Effector CD4-positive, alpha-beta T cell (primary cell): Measurements from ENCODE around the gene CALD1.

ENCODE experiments used
- DNase-seq: peaks from one replicate; pipeline ENCODE4 v3.0.0-alpha.2; 2020

Gene CALD1

DNA sequence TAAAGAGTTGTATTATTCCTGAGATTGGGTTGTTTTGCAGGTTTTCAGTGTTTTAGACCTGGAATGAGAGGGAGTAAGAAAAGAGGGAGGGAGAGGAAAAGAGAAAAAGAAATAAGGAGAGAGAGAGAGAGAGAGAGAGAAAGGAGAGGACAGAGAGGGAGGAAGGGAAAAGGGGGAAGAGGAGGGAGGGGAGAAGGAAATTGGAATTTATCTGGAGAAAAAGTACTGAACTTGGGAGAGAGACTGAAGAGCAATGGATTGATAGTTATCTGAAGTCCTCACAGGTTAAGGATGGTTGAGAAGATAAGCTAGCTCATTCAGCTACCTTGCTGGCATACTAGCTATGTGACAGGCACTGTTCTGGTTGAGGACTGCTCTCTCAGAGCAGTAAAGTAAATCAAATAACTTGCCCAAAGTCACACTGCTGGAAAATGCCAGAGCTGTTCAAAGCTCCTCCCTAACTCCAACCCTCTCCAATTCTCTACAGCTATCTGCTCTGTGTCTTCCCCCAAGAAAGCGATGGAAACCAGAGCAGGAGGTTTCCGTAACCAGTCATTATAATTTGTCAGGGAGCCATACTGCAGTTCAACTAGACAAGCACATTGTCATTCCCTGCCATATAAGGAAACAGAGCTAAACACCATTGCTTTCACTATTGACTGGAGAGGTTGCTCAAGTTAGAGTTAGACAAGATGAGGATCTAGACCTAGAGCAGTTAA is 10.7 kb downstream of the CALD1 start:
- no peak for DNase-seq

DNA sequence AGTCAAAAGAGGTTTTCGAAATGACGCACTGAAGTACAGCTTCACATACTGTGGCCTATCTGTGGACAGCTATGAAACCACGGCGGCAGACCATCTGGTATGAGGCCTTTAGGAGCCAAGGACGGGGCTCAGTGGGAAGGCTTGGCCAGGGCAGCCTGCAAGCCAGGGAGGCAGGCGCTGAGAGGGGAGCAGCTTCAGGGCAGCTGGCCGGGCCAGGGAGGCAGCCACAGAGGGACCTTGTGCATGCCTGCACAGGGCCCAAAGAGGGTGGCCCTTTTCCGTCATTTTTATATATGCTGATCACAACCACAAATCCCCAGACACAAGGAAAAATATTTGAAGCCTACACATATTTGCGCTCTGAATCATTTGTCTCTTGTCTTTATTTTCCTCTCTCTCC is 13.5 kb downstream of the CALD1 start:
- DNase-seq = no peak

DNA sequence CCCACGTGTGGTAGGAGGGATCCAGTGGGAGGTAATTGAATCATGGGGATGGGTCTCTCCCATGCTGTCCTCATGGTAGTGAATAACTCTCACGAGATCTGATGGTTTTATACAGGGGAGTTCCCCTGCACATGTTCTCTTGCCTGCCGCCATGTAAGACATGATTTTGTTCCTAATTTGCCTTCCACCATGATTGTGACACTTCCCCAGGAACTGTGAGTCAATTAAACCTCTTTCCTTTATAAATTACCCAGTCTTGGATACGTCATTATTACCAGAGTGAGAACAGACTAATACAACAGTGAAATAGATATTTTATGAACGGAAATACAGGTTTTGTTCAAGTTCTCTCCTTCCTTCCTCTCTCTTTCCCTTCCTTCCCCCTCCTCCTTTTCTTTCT is 15.8 kb downstream of the CALD1 start:
- DNase-seq = no peak

DNA sequence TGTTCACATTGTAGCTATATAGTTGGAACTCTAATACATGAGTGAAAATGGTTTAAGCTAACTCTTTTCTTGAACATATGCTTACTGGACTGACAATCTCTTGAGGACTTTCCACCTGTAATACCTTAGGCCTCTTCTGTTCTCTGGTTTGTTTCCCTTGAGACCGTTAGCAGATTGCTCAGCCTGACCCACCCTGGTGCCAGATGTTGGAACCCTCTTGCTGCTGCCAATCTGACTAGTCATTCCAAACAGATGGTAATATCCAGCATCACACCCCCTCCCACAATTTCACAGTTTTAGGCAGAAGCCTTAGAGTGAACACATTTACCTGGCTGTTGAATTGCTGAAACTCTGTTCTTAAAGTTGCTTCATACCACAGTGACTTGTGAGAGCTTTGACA is 18.7 kb downstream of the CALD1 start:
- no peak for DNase-seq

DNA sequence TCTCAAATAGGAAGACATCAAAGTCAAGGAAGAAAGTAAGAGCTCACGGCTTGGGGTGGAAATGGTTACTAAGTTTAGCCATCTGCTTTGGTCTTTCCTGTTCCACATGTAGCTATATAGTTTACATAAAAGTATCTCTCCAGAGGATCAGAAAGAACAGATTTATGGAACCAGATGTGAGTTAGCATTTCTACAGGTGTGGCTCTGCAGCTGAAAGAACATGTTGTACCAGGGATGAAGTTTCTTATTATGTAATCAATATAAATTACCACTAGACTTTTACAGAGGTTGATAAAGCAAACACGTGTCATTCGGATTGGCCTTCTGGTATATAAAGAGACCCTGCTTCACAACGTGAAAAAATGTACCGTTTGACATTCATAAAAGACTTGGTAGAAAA is 19.9 kb downstream of the CALD1 start:
- DNase-seq = no peak

DNA sequence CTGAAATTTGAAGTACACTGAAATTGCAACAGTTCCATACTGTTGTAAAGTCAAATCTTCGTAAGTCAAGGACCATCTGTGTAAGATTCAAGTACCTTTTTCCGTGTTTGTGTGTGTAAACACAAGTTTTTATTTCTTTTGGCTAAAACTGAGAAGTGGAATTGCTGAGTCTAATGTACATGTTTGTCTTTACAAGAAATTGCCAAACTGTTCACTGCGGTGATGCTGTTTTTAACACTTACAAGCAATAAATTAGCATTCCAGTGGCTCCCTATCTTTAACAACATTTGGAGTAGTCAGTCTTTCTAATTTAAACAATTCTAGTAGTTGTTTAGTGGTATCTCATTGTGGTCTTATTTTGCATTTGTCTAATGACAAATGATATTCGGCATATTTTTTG is 23.3 kb downstream of the CALD1 start:
- no peak for DNase-seq

DNA sequence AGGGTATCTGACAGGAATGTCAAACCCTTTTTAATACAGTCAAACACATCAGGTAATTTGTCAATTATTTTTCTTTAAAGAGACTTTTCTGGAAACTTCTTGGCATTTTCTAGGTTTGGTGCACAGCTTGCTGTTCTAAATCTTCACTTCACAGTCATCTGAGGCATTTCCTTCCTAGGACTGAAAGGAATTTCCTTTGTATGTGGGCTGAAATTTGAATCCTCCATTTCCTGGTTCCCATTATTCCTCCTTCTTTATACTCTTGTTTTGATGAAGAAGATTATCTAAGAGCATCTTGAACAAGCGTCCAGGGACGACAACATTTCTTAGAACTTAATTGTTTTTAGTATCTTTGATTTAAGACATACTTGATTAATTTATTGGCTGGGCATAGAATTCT is 24.9 kb downstream of the CALD1 start:
- no peak for DNase-seq

DNA sequence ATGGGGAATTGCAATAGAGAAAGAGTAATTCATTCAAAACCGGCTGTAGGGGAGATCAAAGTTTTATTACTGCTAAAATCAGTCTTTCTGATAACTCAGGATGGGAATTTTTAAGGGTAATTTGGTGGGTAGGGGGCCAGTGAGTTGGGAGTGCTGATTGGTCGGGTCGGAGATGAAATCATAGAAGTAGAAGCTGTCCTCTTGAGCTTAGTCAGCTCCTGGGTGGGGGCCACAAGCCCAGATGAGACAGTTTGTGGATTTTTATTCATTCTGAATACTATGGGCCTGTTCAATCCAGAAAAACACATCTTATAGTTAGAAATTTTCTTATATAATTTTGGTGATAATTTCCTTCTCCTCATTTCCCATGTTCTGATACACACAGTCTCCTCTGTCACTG is 25.4 kb downstream of the CALD1 start:
- DNase-seq = no peak

DNA sequence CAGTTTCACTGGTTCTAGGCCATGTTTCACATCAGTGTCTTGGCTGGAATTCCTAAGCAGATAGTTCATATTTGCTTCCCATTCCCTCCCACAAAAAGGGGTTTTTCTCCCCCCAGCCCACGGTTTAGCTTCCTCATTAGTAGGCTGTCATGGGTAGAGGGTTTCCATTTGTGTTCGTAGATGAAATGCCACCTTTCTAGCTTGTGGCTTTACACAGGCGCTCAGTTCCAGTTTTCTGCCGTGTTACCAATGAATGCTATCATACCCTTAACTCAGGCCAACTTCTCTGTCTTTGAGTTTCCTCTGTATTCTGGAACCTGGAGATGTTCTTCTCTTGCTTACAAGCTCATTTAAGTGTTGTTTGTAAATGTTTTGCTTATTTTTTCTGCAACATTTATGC is 26.8 kb downstream of the CALD1 start:
- no peak for DNase-seq

DNA sequence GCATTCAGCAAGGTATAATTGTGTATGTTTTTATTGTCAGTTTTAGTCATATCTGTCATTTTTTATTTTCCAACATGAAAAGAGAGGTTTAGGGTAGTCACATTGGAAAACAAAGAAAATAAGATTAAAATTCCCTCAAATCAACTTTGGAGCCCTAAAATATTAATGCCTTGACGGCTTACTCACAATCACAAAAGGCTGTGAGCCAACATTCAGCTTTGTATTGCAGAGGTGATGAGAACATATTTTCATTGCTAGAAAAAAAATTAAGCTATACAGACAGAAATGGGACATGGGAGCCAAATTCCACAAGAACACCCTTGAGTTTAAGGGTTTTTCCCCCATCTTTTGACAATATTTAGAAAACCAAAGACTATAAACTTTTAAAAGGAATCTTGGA is 30.2 kb downstream of the CALD1 start:
- DNase-seq = no peak

DNA sequence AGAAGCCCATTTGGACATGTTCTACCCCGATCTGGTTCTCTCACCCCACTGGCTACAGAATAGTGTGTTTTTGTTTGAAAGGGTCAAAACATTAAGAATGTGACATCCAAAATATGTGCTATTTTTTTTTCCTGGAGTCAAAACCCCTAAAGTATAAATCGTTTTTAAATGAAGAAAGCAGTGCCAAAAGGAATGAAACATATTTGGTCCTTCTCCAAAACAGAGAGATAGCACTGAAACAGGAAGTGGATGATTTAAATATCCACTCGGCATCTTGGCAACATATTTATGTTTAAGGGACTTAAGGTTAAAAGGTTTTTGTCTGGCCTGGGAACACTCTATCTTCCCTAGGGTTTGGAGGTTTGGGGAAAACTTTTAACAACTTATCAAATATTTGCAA is 32.3 kb downstream of the CALD1 start:
- no peak for DNase-seq

DNA sequence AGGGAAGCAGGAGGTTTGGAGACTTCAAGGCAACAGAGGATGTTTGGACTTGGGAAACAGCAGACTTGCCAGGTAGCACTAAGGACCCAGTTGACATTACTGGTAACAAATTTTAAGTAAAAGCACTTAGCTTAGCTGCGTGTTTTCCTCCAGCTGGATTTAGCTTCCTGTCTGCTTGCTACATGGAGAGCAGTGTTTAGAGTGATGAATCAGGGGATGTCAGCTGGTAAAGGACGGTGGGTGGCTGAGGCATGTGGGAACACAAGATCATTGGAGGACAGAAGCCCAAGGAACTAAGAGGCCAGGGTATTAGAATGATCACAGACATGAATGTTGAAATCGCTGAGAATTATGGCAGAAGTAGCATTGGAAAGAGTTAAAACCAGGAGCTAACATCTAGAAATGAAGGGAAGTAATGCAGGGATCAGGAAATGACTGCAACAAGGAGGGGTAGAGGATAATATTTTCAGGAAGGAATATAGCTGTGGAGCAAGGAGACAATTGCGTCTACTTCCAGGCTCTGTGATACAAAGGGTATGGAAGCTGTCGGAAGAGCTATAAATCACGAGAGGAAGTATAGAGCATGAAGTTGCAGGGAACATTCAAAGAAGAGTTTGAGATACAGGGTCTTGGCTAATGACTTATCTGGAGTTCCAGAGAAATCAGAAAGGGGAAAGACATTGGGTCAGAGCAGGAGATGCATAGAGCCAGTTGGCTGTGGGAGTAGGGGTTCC is 34.4 kb downstream of the CALD1 start:
- DNase-seq = no peak

DNA sequence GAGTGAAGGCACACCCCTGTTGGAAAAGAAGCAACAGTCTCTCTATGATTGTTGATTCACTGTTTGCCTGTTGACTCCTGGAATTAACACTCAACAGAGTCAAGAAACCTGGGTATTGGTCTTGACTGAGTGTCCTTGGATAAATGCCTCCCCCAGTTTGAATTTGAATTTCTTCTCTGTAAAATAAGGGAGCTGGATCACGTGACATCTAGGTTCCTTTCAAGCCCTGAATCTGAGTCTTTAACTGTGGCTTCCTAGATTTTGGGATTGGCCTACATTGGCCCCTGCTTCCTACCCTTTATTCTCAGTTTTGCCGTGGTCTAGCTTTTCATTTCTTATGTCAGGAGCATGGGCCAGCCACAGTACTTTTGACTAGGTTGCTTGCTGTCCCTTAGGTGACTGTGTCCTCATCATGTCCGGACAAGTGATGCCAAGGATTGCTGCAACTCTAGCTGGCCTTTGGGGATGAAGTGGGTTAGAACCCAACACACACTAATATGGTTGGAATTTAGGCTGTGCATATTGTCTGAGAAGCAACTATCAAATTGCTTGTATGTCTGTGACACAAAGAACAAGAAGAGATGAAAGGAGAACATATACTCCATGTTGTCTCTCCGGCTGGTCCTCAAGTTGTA is 35.4 kb downstream of the CALD1 start:
- no peak for DNase-seq

DNA sequence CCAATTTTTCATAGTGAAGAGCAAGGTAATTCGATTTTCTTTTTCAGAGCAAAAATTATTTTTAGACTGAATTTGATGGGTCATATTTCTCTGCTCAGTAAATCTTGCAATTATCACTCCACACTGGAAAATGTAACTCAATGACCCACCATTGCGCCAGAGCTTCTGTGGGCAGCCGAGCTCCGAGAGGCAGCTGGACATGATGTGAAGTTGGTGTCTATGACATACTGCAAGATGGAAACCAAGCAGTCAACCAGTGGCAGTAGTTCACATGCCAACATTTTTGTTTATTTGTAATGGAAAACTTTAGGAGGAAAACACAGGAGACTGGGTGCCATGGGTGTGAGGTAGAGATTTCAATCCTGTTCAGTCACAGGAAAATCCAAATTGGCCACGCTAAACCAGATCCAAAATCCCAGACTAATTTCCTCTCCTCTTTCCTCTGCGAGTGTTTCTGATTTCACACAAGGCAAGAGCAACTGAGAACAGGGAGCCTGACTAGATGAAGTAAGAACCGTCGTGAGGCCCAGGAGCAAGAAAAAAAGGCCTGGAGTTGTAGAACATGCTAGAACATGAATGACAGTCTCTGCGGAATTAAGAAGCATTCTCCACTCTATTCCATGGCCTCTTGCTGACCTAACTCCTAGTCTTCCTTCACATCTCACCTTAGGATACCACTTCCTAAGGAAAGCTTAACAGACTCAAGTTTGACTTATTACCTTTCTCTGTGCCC is 39.3 kb downstream of the CALD1 start:
- DNase-seq = no peak

DNA sequence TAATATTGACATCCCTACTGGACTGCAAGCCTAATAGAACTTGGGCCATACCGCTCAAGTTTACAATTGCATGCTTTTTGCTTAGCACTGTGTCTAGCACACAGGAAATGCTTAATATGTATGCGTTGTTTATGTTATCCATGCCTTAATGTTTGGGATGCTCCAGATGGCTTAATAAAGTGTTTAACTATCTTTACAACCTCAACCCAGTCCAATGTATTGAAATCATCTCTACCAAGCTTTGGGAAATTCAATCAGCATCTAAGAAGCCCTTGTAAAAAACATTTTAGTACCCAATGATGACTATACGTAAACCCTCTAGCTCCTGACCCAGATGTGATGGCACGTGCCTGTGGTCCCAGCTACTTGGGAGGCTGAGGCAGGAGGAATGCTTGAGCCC is 40.0 kb downstream of the CALD1 start:
- DNase-seq = no peak

DNA sequence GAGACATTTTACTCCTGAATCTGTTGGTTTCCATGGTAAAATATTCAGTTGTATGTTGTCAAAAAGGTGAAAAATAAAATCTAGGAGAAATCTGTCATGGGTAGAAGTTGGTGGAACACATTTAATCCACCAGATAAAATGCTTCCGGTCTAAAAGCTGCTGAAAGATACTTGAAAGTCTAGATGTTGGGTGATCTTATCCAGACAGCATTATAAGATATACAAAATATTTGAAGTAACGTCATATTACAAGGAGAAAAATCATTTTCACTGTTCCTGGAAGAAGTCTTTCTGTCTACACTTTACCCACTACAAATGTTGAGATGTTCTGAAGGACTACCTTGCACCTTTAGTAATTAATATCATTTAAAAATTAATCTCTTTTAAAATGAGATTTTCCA is 40.9 kb downstream of the CALD1 start:
- no peak for DNase-seq

DNA sequence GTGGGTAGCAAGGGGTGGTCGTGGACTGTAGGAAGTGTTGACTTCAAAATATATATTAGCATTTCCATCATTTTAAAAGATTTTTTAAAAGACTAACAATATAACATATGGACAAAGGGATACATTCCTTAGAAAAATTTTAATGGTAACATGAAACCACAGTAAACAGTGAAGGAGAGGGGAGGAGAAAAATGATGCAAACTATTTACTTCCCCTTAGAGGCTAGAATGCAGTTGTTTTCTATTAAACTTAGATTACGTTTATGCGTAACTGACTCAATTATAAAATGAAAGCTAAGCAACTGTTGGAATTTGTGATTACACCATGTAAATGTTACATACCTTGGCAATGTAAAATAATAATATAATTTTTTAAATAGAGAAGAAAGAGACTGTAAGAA is 41.3 kb downstream of the CALD1 start:
- no peak for DNase-seq

DNA sequence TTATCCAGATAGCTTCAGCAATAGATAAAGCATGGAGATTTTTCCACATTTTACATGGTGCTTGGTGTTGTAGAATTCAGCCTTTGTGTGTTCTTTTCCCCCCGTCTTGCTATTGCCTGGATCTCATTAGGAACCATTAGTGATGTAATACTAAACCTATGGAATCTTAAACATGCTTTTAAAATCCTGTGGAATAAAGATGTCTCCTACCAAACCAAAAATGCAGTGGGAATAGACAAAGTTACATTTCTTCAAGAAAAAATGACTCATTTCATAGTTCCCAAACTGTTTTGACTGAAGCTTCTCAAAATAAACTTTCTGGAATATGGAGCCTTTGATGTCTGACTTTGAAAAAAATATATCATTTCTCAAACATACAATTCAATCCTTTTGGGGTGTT is 44.0 kb downstream of the CALD1 start:
- no peak for DNase-seq

DNA sequence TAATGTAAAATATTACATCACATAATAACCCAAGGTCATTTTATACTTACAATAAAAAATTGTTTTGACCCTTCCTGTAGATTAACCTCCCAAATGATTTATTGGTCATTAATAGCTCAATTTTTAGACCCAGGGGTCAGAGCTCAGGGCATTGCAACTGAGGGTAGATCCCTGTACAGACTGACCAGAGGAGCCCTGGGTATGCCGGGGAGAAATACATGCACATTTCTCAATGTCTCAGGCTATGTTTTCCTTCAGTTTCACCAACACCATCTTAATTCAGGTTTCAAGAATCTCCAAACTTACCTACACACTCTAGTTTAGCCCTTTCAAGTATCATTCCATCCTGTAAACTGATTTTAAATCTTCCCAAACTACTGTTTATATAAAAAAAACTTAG is 46.2 kb downstream of the CALD1 start:
- DNase-seq = no peak

DNA sequence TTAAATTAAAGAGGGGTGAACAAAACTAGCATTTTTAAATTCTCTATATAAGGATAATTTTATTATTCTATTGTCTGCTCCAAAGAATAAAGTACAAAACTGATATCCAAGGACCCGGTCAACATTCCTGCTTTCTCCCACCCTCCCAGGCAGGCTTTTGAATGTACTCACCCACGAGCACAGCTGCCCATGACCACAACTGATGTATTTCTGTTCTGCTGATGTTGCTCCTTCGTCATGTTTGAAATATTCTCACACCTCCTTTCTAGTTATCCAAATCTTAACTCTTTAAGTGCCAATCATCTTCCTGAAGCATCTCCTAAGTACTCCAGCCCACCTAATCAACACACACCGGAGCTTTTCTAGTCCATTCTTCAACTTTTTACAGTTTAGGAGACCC is 46.7 kb downstream of the CALD1 start:
- no peak for DNase-seq

DNA sequence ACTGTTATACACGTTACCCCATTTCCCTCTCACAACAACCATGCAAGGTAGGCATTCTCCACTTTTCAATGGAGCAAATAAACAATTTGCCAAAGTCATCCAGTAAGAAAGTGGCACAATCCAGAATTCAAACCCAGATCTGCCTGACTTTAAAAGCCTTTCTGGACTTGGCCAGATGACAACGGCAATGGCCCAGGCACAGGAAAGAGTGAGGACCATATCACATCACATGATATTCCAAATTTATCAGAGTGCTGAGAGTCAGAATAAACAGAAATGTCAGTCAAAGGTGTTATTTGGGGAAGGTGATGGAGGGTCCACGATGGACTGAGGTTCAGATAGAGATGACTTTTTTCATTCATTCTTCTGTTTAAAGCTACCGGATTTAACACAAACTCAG is 48.0 kb downstream of the CALD1 start:
- DNase-seq = no peak

DNA sequence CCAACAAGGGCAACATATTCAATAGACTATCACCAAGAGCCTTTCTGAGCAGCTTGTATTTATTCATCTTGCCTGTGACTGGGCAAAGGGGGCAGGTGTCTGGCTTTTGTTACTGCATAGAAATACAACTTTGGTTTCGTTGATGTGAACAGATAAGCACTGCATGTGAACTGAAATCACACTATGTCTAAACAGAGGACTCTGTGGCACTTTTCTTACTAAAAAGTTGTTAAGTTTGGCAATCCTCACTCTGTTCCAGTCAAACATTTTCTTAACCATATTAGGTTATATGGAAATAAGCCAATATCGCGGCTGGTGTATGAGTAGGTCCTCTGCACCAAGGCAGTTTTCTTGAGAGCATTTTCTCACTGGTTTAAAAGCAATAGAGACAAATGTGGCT is 48.5 kb downstream of the CALD1 start:
- DNase-seq = no peak

DNA sequence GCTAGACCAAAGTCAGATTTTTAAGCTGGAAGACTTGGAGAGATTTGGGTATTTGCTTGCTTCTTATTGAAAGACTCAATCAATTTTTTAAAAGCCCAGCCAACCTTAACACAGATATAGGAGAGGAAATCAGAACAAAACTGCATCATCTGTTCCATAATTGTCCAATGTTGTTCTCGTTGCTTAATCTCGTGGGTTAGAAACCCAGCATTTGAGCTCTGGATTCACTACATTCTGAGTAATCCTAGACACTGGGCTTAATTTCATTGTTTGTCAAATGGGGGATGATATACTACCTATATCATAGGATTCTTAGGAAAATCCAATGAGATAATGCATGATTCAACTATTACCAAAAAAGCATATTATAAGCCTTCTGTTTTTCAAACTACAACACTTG is 48.9 kb downstream of the CALD1 start:
- no peak for DNase-seq
